Inferior parietal cortex (tissue), 1 donor: ENCODE data around the gene ESAM.
"Not testable (repeated sequence)": the region's sequence is repeated elsewhere in the genome, so short reads cannot be mapped to it uniquely, and the experiment has no call there.

Experiments
- DNase-seq: peaks from one replicate; pipeline ENCODE4 v3.0.0-alpha.2; 2016; ENCODE audit errors: extremely low spot score

Gene ESAM

GRCh38 chr11:124776865-124777645 lies 15.0 kb upstream of the ESAM start:
- DNase-seq = no peak

DNA sequence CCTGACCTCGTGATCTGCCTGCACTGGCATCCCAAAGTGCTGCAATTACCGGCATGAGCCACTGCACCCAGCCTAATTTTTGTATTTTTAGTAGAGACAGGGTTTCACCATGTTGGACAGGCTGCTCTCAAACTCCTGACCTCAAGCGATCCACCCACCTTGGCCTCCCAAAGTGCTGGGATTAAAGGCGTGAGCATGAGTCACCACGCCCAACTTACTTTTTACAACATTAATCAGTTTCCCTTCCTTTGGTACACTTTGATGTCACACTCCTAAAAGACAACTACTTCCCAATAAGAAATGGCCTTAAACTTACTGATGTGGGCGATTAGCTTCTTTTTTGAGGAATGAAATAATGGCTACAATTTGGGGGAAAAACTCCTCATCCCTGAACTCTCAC lies 8.9 kb upstream of the ESAM start:
- DNase-seq = not testable (repeated sequence)

- no peak for DNase-seq
Measured at GRCh38 chr11:124769806-124770774, 8.0 kb upstream of the ESAM start.

GRCh38 chr11:124768914-124769313 lies 6.8 kb upstream of the ESAM start:
- DNase-seq = no peak

GRCh38 chr11:124766156-124766555 lies 4.1 kb upstream of the ESAM start:
- DNase-seq = no peak

GRCh38 chr11:124763156-124763947 lies 1.3 kb upstream of the ESAM start:
- DNase-seq = peak; percentile 72

GRCh38 chr11:124762624-124763155 lies 600 bp upstream of the ESAM start:
- no peak for DNase-seq

DNA sequence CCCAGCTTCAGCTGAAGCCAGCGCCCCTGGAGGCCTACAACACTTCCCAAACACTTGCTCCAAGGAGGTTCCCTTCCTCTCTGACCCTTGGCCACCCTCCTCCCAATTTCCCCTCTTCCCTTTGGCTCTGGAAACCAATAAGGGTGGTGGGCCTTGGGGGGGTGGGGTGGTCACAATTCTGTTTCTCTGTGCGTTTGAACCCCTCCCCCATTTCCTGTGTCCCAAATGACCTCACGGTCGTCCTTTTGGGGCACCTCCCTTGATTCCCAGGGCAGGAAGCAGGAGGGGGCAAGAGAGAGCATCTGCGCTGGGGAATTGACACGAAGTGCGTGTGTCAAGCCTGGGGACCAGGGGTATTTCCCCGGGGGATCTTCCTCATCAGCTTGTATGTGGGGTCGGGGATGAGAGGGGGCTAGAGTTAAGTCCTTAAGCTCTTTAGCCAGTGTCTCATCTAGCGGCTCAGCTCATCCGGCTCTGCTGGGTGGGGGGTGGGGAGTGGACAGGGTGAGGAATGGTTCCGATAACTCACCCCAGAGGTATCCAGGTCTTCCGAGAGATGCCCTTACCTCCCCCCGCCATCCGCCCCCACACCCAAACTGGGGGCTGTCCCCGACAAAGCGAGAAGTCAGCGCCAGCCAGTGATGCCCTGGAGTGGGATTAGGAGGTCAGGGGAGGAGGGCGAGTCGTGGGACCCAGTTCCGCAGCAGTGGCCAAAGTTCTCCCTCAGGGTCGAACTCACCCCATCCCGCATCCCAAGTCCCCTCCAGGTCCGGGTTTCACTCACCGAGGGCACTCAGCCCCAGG lies 587 bp downstream of the ESAM start:
- DNase-seq = no peak

DNA sequence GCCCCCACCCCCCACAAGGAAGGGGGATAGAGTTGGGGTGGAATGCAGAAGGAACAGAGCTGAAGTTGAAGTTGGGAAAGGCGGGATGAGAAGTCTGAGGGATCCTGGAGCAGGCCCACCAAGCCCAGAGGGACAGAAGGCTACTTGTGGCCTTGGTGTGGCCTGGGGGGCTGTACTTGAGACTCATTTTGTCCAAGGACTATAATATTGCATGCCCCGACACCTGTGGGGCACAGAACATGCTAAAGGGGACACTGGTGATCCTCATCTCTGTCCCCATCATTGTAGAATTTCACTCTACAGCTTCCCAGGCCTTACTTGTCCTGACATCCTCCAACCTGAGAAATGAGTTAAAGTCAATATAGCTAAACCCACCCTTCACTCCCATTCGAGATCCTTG lies 1.3 kb downstream of the ESAM start:
- DNase-seq = no peak

DNA sequence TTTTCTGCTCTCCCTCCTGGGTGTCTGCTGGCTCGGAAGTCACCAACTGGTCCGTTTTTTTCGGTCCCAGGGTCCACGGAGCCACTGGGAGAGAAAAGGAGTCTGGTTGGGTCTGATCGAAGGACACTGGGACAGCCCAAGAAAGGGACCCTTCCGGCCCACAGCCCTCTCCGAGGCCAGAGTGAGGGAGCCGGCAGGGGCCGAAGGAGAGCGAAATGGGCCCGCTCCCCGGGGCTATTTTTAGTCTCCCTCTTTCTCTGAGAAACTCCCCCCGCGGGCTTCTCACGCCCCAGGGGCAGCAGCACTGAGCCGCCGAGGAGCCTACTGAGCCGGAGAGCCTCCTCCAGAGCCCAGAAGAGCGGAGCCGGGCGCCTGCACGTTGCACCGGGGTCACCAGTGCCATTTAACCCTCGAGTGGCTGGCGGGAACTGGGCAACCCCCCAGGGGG lies 1.9 kb downstream of the ESAM start:
- DNase-seq = no peak

- no peak for DNase-seq
Measured at GRCh38 chr11:124759266-124760204, 2.6 kb downstream of the ESAM start.

DNA sequence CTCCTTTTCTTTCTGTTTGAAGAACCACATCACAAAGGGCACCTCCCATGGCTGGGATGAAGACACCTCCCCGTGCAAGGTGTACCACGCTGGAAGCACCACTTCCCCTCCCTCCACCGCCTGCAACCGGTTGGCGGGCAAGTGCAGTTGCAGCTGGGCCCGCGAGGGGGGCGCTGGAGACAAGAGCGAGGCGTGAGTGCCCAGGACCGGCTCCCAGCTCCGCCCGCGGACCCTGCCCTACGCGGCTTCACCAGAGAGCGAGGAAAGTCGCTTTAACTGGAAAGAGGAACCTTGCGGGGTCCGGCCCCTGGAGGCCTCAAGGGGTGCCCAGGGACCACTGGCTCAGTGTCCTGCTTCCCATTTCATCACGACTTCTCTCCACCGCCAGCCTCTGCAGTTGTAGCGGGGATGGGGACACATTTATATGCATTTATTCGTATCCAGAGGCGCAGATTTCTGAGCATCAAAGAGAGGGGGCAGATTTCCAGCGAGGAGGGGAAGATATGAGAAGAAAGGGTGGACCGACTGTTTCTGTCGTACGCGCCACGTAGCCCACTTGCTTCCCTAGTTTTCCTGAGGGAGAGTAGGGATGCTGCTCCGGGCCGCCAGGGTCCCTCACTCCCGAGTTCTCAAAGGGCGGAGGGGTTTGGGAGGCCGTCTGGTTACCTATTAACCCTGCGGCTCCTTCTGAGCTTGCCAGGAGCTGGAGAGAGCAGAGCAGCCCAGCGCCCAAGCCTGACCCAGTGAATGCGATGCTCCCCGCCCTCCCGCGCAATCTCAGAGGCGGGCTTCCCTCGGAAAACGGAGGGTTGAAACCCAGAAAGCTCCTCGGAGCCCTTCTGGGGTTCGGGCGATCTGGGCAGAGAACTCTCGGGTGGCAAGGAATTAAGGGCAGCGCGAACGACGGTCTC lies 3.5 kb downstream of the ESAM start:
- DNase-seq = peak; percentile 58

GRCh38 chr11:124757320-124757719 lies 4.8 kb downstream of the ESAM start:
- DNase-seq = no peak

DNA sequence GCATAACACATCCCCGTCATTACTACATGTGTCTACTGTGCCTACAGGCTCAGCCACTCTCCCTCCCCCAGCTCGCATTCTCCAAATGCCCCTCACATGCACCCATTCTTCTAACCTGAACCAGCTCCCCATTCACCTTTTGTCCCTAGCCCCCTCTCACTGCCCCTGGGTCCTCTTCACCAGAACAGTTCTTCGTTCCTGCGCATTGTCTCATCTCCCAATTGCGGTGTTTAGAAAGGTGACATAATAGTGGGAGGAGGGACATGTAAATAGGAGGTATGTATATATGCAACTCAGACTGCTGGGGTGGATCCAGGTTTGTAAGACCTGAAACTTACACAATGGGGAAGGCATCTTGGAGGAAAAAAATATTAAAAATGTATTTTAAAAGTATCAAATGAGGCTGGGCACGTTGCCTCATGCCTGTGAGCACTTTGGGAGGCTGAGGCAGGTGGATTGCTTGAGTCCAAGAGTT lies 5.3 kb downstream of the ESAM start:
- no peak for DNase-seq

- DNase-seq = no peak
Measured at GRCh38 chr11:124756033-124756752, 5.9 kb downstream of the ESAM start.

DNA sequence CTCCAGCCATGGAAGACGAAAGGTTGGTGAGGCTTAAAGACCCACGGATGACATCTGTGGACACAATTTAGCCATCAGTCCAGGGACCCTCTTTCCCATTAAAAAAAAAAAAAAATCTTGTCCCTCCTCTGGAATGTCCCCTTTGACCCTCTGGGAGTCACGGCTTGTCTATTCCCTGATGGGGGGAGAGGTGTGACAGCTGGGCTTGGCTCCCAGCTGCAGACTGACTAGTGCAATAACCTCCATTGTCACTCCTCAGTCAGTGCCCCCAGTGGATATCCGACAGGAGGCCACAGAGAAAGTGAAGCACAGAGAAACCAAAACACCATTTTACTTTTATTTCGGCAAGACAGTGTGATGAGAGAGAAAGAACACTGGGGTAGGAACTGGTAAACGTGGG lies 7.4 kb downstream of the ESAM start:
- no peak for DNase-seq

DNA sequence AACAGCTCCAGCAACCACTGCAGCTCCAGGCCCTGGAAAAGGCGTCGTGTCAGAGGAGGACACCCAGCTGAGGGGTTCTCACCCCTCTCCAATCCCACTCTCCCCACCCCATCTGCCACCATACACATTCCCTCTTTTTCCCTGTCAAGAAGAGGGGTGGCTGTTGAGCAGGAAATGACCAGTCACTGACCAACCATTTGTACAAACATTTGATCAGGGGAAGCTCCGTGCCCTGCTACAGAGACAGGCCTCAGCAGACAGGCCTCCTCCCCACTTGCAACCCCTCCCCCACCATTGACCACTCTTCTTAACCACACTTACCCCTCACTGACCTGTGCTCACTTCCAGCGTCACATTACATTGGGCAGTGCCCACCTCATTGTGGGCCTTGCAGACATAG lies 7.8 kb downstream of the ESAM start:
- DNase-seq = no peak

- DNase-seq = no peak
Measured at GRCh38 chr11:124753624-124754023, 8.5 kb downstream of the ESAM start.
